ENCODE results near the gene COBL.
A peak's percentile ranks its signal among the peaks of the same experiment; 100 is the strongest.

GRCh38 chr7:51162724-51163329 is 153.8 kb downstream of the COBL start:
- TF ChIP-seq CTCF (IDR thresholded peaks at IDR 0.05) (peak; percentile 54 to 83 (median 80)), POLR2A (IDR thresholded peaks at IDR 0.05) (no peak)
